ENCODE measurements around the gene CPD. TPM values are rescaled to one million over a fixed set of nuclear protein-coding genes. Genes with fewer than 3 reads are reported as not detected.

Gene CPD
- total and polyA plus RNA-seq, 9 of the 15 experiments (the other 6 are each of a cell fraction or from before 2014, with no cell fraction given), result 4.5 to 24.4 (median 20.4) TPM

- TF ChIP-seq TEAD1 (CRISPR knock-in tag; IDR thresholded peaks at IDR 0.05) (no peak), KAT7 (CRISPR knock-in tag; IDR thresholded peaks at IDR 0.05; ENCODE audit: borderline replicate concordance) (no peak), GATAD2B (IDR thresholded peaks at IDR 0.05; ENCODE audit: borderline replicate concordance) (no peak), SREBF2 (CRISPR knock-in tag; IDR thresholded peaks at IDR 0.05) (no peak), POLR3G (IDR thresholded peaks at IDR 0.05; ENCODE audit: extremely low read depth, insufficient read length, insufficient replicate concordance) (no peak), SMAD3 (CRISPR knock-in tag; conservative IDR thresholded peaks at IDR 0.05) (no peak), CLOCK (CRISPR knock-in tag; IDR thresholded peaks at IDR 0.05; ENCODE audit: borderline replicate concordance) (no peak), HNRNPL (IDR thresholded peaks at IDR 0.05; ENCODE audit: low read depth, low read length) (no peak), ZBTB17 (CRISPR knock-in tag; IDR thresholded peaks at IDR 0.05) (no peak), ZNF253 (CRISPR knock-in tag; conservative IDR thresholded peaks at IDR 0.05) (no peak), ZFP30 (CRISPR knock-in tag; IDR thresholded peaks at IDR 0.05; ENCODE audit: borderline replicate concordance) (no peak), SP2 (IDR thresholded peaks at IDR 0.05; ENCODE audit: extremely low read depth, low read depth, low read length, poor library complexity, severe bottlenecking) (no peak), KLF6 (CRISPR knock-in tag; IDR thresholded peaks at IDR 0.05; ENCODE audit: borderline replicate concordance) (no peak)
These were observed 34.2 kb upstream of the CPD start (continued) for GRCh38 chr17:30344283-30345088.
